ENCODE data around the gene VPS51. TPM values are rescaled to one million over a fixed set of nuclear protein-coding genes. Genes with fewer than 3 reads are reported as not detected.

Gene VPS51
- total RNA-seq, 2 experiments from 2014 or later: 119 to 214 TPM

DNA sequence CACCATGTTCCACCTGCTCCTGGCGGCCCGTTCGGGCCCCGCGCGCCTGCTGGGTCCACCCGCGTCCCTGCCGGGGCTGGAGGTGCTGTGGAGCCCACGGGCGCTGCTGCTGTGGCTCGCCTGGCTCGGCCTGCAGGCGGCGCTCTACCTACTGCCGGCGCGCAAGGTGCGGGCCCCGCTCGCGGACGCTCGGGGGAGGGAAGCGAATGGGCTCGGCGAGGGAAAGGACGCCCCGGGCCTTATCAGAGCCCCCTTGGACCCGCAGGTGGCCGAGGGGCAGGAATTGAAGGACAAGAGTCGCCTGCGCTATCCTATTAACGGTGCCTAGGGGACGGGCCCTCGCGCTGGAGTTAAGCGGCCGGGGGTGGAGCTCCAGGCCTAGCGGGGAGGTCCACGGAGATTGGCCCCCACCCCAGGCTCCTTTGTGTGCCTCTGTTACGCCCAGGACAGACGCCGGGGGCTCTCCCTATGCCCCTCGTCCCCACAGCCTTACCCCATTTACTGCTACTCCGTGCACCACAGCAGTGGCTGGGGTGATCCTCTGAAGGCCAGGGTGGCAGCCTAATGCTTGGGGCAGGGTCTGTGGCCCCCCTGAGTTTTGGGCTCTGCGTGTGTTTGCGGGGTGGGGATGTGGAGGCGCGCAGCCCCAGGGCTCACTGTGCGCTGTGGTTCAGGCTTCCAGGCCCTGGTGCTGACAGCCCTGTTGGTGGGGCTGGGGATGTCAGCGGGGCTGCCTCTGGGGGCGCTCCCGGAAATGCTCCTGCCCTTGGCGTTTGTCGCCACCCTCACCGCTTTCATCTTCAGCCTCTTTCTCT is 16.7 kb downstream of the VPS51 start:
- intact Hi-C loops (cut with micrococcal nuclease; ENCODE audit: unreplicated experiment): loop anchor here (10.0 kb wide), 1 partner anchor 338 kb away; the partner anchor contains the start of gene SF1
- no TSS peak for BruUV-seq (replicated peaks)
- peaks cover 49% of the 10 kb centered on the region for H3K36me3 ChIP-seq (ENCODE audit: insufficient read depth, low read length)

DNA sequence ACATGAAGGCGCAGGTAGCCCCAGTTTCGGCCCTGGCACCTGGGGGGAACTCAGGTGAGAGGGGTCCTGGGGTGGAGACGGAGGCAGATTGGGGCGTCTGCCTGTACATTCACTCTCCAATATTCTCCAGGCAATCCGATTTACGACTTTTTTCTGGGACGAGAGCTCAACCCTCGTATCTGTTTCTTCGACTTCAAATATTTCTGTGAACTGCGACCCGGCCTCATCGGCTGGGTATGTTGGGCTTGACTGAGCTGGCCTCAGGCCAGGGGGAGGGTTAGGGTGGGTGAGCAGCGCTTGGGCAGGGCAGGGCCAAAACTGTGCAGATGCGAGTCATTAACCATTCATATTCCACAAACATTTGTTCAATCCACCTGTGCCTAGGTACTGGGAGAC is 17.3 kb downstream of the VPS51 start:
- TF ChIP-seq EZH2phosphoT487 (IDR thresholded peaks at IDR 0.05; ENCODE audit: borderline replicate concordance, low read depth, low read length): no peak
- TF ChIP-seq, protein P1, sequence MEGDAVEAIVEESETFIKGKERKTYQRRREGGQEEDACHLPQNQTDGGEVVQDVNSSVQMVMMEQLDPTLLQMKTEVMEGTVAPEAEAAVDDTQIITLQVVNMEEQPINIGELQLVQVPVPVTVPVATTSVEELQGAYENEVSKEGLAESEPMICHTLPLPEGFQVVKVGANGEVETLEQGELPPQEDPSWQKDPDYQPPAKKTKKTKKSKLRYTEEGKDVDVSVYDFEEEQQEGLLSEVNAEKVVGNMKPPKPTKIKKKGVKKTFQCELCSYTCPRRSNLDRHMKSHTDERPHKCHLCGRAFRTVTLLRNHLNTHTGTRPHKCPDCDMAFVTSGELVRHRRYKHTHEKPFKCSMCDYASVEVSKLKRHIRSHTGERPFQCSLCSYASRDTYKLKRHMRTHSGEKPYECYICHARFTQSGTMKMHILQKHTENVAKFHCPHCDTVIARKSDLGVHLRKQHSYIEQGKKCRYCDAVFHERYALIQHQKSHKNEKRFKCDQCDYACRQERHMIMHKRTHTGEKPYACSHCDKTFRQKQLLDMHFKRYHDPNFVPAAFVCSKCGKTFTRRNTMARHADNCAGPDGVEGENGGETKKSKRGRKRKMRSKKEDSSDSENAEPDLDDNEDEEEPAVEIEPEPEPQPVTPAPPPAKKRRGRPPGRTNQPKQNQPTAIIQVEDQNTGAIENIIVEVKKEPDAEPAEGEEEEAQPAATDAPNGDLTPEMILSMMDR (conservative IDR thresholded peaks at IDR 0.05; ENCODE audit: low read length): no peak
- H3K4me1 ChIP-seq (ENCODE audit: insufficient read depth, low read length, poor library complexity, severe bottlenecking): peaks cover 61% of the 10 kb centered on the region
- H3K4me3 ChIP-seq (ENCODE audit: low read depth, low read length, poor library complexity, severe bottlenecking): peak overlapping the region; percentile 69
- POLR2A ChIA-PET: interaction anchor here (1.4 to 2.1 kb wide), 2 partner anchors 19 to 22 kb away, joined by 4 to 10 read pairs; no protein-coding TSS in a partner anchor
- peak overlapping the region; percentile 73 for H3K27ac ChIP-seq (ENCODE audit: low read depth, low read length, poor library complexity, severe bottlenecking)
- H4K20me1 ChIP-seq (ENCODE audit: insufficient read depth, low read length): peaks cover 8% of the 10 kb centered on the region; the same call in 1 of the 2 replicates
- peak overlapping the region; percentile 49; the same call in 1 of the 2 replicates for H2AFZ ChIP-seq (ENCODE audit: low read length)
- H3K4me2 ChIP-seq (ENCODE audit: low read length): peak overlapping the region; percentile 91
- H3K36me3 ChIP-seq (ENCODE audit: insufficient read depth, low read length): peaks cover 54% of the 10 kb centered on the region
- no peaks in the 10 kb centered on the region for H3K9me2 ChIP-seq (ENCODE audit: insufficient read depth, low read length)
- no peaks in the 10 kb centered on the region for H3K9me3 ChIP-seq (ENCODE audit: low read length)
- DNase-seq (ENCODE audit: low spot score): no peak
- intact Hi-C loops (cut with micrococcal nuclease; ENCODE audit: unreplicated experiment): loop anchor here (10.0 kb wide), 1 partner anchor 339 kb away; the partner anchor contains the start of gene SF1
- H3K79me2 ChIP-seq (ENCODE audit: insufficient read depth, low read depth, low read length): peaks cover 13% of the 10 kb centered on the region
- CTCF ChIA-PET (ENCODE audit: unreplicated experiment): interaction anchor here (1.7 kb wide), 1 partner anchor 262 kb away, joined by 3 read pairs; no protein-coding TSS in a partner anchor
- BruUV-seq (replicated peaks): no TSS peak

More for the DNA sequence above, 16.7 kb downstream of the VPS51 start:
- H3K27ac ChIP-seq (ENCODE audit: low read depth, low read length, poor library complexity, severe bottlenecking): peak overlapping the region; percentile 73
- H3K9me2 ChIP-seq (ENCODE audit: insufficient read depth, low read length): no peaks in the 10 kb centered on the region
- peak overlapping the region; percentile 91 for H3K4me2 ChIP-seq (ENCODE audit: low read length)
- peaks cover 8% of the 10 kb centered on the region; the same call in 1 of the 2 replicates for H4K20me1 ChIP-seq (ENCODE audit: insufficient read depth, low read length)
- peak overlapping the region; percentile 49; the same call in 1 of the 2 replicates for H2AFZ ChIP-seq (ENCODE audit: low read length)
- no peaks in the 10 kb centered on the region for H3K9me3 ChIP-seq (ENCODE audit: low read length)
- H3K79me2 ChIP-seq (ENCODE audit: insufficient read depth, low read depth, low read length): peaks cover 13% of the 10 kb centered on the region
- H3K4me3 ChIP-seq (ENCODE audit: low read depth, low read length, poor library complexity, severe bottlenecking): peak overlapping the region; percentile 69
- POLR2A ChIA-PET: interaction anchor here (1.0 to 2.1 kb wide), 4 partner anchors 19 to 385 kb away, joined by 3 to 10 read pairs (median 4); no protein-coding TSS in a partner anchor
- no peak for TF ChIP-seq EZH2phosphoT487 (IDR thresholded peaks at IDR 0.05; ENCODE audit: borderline replicate concordance, low read depth, low read length)
- TF ChIP-seq, protein P1 (conservative IDR thresholded peaks at IDR 0.05; ENCODE audit: low read length): peak; percentile 90
- H3K4me1 ChIP-seq (ENCODE audit: insufficient read depth, low read length, poor library complexity, severe bottlenecking): peaks cover 55% of the 10 kb centered on the region
- CTCF ChIA-PET (ENCODE audit: unreplicated experiment): interaction anchor here (0.9 to 1.7 kb wide), 2 partner anchors 9 to 261 kb away, joined by 3 to 4 read pairs; partner anchors contain the start of gene FAU
- DNase-seq (ENCODE audit: low spot score): peak; percentile 80

Data from OCI-LY7 (cell line).